Effector CD8-positive, alpha-beta T cell (primary cell): ENCODE results near the gene PHLDA3.
"Not testable (repeated sequence)": the region's sequence is repeated elsewhere in the genome, so short reads cannot be mapped to it uniquely, and the experiment has no call there.

ENCODE experiments used
- DNase-seq: peaks from one replicate; lab custom pipeline; 2025; lab: John Stamatoyannopoulos, UW

Gene PHLDA3

GRCh38 chr1:201486187-201486586 is 17.2 kb upstream of the PHLDA3 start:
- DNase-seq: no peak

GRCh38 chr1:201485184-201485774 is 16.3 kb upstream of the PHLDA3 start:
- DNase-seq: no peak

- DNase-seq: no peak
Observed at GRCh38 chr1:201483373-201483949, 14.5 kb upstream of the PHLDA3 start.

DNA sequence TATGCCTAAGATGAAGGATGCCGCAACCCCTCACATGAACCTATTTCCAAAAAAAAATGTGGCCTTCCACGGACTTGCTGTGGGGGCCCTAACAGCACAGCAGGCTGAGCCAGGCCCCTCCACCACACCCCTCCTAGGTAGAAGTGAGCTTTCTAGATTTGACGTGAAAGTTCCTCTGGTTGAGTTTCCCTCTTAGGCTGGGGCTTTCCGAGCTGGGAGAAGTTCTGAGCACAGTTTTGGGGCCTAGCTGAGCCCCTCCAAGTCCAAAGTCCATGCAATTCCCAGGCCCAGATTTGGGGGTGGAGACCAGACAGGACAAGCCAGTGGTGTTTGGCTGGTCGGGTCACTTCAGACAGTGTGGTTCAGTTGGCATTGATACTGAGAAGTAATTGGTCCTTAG is 13.8 kb upstream of the PHLDA3 start:
- no peak for DNase-seq

DNA sequence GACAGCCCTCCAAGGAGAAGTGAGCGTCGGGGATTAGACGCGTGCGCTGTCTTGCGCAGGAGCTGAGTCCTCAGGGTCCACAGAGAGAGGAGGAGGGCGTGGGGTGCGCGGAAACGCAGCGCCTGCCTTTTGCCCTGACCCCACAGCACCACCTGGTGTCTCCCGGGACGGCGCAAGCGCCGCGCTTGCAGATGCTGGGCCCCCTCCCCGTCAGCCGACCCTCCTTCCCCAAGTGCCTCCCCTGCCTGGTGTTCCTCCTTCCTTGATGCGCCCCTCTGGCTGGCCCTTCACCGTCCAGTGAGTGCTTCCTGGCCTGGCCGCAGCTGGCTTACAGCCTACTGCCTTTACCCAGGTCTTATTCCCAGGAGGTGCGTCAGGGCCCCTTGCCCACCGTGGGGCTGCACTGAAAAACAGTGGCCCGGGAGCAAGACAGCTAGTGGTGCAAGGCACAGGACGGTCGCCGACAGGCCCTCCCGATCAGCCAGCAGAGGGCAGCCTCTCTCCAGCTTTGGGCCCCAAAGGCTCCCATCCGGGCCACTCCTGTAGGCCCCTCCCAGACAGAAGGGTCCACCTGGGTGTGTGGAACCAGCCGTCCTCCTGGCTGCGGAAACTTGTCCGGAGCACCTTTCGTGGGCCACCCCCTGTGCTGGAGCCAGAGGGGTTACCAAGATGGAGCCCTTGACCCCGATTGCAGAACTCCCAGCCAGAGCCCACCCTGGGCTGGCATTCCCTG is 12.9 kb upstream of the PHLDA3 start:
- DNase-seq: peak; percentile 60

GRCh38 chr1:201481004-201481380 is 12.0 kb upstream of the PHLDA3 start:
- no peak for DNase-seq

DNA sequence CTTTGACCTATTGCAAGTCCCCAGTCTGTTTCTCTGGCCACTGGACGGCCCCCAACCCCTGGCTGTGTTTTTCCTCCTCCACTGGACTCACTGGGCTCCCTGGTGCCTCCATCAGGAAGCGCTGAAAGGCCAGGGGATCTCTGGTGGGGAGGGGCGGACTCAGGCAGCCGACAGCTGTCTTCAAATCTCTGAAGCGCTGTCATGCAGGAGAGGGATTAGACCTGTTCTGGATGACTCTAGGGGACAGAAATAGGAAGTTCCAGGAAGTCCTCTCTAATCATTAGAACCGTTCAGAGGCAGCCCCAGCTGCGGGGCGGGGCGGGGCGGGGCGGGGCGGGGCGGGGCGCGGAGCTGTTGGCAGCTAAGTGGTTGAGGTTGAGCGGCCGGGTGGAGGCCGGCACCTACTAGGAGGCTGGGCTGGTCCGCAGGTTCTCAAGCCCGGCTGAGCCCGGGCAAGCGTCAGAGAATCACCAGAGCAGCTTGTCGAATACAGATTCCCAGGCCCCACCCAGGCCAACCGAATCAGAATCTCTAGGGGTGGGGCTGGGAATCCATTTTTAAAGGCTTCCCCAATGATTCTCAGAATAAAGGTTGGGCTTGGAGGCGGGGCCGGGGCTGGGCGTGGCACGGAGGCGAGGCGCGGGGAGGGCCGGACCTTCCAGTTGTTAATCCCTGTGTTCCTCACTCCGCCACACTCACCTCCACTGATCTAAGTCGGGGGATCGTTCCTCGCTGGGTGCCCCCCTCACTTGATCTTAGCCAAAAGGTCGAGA is 11.4 kb upstream of the PHLDA3 start:
- no peak for DNase-seq

DNA sequence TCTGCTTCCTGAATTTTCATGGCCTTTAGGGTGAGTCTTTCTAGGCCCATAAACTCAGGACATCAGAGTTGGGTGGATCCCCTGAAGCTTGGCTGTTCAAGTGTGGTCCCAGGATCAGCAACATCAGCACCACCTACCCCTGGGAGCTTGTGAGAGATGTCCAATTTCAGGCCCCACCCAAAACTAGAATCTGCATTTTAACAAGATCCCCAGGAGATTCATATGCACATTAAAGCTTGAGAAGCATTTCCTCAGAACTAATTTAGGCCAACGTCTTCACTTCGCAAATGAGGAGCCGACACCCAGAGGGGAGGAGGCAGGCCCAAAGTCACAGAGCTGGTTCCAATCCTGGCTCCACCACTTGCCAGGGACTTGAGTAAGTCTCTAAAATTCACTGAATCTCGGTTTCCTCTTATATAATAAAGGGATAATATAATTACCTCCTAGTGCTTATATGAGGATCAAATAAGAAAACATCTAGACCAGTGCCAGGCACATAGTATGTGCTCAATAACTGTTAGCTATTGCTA is 10.3 kb upstream of the PHLDA3 start:
- DNase-seq: no peak

DNA sequence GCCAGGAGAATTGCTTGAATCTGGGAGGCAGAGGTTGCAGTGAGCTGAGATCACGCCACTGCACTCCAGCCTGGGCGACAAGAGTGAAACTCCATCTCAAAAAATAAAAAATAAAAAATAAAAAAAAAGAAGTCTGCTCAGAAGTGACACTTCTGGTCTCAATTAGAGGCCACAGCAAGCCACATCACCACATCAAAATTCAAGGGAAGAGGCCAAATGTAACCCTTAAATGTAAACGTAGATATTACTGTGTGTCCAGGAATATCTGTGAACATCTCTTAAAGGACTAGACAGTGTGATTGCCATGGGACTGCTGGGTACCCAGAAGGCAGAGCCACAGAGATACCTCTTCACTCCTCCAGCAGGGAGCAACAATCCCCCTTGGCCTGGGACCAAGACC is 9.7 kb upstream of the PHLDA3 start:
- DNase-seq: not testable (repeated sequence)

- DNase-seq: no peak
Observed at GRCh38 chr1:201476670-201477344, 7.8 kb upstream of the PHLDA3 start.

GRCh38 chr1:201475915-201476669 is 7.1 kb upstream of the PHLDA3 start:
- DNase-seq: no peak

DNA sequence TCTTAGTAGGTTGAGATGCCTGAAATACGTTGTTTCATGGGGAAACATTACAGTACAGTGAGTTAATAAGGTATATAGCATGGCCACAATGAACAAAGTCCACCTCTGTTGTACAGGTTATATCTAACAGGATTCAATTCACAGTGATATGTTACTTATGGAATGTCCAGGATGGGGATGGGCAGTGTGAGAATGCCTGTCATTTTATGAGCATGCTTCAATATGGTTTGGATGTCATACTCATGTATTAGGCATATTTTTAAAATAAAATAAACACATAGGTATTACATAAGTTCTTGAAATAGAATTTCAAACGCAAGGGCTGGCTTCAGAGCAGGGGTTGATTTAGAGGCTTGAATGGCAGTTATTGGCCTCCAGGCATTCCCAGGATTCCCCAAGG is 6.1 kb upstream of the PHLDA3 start:
- no peak for DNase-seq

GRCh38 chr1:201473296-201473695 is 4.3 kb upstream of the PHLDA3 start:
- no peak for DNase-seq

DNA sequence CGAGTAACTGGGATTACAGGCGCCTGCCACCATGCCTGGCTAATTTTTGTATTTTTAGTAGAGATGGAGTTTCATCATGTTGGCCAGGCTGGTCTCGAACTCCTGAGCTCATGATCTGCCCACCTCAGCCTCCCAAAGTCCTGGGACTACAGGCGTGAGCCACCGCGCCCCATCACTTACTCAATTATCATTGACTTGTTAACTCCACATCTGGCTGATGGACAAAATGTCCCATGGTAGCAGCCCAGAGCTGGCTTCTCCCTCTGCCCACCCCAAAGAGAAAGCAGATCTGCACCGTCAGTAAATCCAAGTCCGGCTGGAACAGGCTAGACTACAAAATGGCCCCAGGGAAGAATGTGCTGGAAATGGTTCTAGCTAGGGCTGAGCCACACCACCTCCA is 3.3 kb upstream of the PHLDA3 start:
- not testable (repeated sequence) for DNase-seq

DNA sequence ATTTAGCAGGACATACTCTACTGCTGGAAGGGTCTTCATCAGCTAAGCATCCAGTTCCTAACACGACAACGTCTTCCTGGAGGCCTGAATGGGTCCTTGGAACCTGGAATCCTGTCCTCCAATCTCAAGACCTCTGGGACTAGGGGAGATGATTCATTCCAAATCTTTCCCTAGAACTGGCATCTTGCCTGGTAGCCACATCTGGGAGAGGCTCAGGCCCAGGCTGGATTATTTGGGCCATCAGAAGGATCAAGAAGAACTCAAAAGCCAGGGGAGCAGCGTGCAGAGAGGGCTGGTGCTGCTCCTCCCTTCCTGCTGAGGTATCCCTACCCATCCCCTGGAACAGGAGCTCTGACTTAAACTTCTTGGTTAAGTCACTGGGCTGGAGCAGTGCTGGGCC is 2.8 kb upstream of the PHLDA3 start:
- no peak for DNase-seq

DNA sequence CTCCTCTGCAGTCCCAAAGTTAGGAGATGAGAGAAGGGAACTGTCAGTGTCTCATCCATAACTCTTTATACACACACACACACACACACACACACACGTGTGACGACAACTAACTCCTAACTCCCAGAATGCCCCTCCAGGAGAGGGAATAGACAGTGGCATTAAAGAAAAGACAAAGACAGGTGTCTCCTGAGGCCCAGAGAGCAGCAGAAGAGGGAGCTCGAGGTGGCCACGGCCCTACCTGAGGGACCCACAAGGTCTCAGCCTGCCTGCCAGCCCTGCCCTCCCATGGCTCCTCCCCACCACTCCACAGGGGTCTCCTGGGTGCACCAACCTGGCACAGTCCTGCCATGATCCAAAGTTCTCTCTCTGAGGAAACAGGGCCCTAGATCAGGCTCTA is 1.6 kb upstream of the PHLDA3 start:
- no peak for DNase-seq

GRCh38 chr1:201469645-201470074 is 672 bp upstream of the PHLDA3 start:
- no peak for DNase-seq

- no peak for DNase-seq
Observed at GRCh38 chr1:201468501-201468843, 516 bp downstream of the PHLDA3 start.

DNA sequence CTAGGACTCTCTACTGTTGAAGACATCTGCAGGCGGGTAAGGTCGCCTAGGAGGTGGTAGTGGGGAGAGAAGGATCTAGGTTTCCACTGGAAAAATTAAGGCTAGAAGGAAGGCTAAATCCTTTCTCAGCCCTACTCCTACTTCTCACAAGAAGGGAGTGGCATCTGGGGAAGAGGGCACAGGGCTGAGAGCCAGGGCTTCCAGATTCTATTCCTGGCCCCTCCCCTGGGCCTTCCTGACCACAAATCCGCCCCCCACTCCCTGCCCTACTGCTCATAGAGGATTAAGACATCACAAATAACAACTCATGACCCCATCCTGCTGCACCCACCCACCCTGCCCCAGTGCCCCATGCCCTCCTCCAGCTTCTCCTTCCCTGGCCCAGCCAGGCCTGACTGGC is 2.5 kb downstream of the PHLDA3 start:
- no peak for DNase-seq

DNA sequence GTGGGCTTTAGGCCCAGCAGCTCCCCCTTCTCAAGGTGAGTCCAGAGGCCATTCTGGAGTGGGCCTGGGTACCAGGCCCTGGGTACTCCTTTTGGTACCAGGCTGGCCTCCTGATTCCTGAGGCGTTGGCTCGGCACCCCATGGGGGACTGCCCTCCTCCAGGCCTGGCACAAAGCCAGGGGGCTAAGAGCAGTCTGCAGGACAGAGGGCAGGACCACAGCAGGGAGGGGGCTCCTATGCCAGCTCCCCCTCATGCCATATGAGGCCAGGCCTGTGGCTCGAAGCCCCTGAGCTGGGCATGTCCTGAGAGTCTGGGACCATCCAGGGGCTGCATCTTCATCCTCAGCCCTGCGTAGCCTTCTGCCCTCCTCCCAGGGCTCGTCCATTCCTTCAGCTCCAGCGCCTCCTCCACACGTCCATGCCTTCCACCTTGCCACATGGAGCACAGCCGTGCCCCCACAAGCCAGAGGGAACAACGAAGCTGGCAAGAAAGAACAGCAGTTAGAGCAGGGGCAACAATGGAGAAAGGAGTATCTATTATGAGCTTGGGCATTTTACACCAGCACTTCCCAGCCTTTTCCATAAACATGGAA is 3.2 kb downstream of the PHLDA3 start:
- DNase-seq: no peak

GRCh38 chr1:201463071-201463552 is 5.9 kb downstream of the PHLDA3 start:
- DNase-seq: no peak
